KMS-11 (cell line): ENCODE data around the gene BICDL1.
A peak's percentile ranks its signal among the peaks of the same experiment; 100 is the strongest.

ENCODE experiments used
- H2AFZ ChIP-seq: fragments of 200-600 bp; sonication (generic); 2 replicates; pipeline ENCODE4 v1.6.1; 2016; ENCODE audit warnings: antibody characterized with exemption, mixed run types, low read depth
- H3K27ac ChIP-seq: fragments of 200-600 bp; sonication (generic); 2 replicates; pipeline ENCODE4 v1.6.1; 2016; ENCODE audit warnings: mild to moderate bottlenecking, mixed run types
- H3K27me3 ChIP-seq: fragments of 200-600 bp; sonication (generic); 2 replicates; pipeline ENCODE4 v1.6.1; 2017; ENCODE audit warnings: mild to moderate bottlenecking, low read depth, mixed run types, moderate library complexity; ENCODE audit not compliant: insufficient read depth
- H3K36me3 ChIP-seq: fragments of 200-600 bp; sonication (generic); 2 replicates; pipeline ENCODE4 v1.6.1; 2017; ENCODE audit warnings: mild to moderate bottlenecking, mixed run types; ENCODE audit not compliant: insufficient read depth
- H3K4me1 ChIP-seq: fragments of 200-600 bp; sonication (generic); 2 replicates; pipeline ENCODE4 v1.6.1; 2016; ENCODE audit warnings: mild to moderate bottlenecking, low read depth, mixed run types; ENCODE audit not compliant: poor library complexity, severe bottlenecking
- H3K4me2 ChIP-seq: fragments of 200-600 bp; sonication (generic); 2 replicates; pipeline ENCODE4 v1.7.0; 2016; ENCODE audit warnings: mild to moderate bottlenecking, mixed run types
- H3K4me3 ChIP-seq: fragments of 200-600 bp; sonication (generic); IDR thresholded peaks from 2 replicates; pipeline ENCODE4 v1.6.1; 2017; ENCODE audit warnings: low read depth, low read length, mixed read lengths; ENCODE audit not compliant: insufficient read depth
- H3K79me2 ChIP-seq: fragments of 200-600 bp; sonication (generic); 2 replicates; pipeline ENCODE4 v1.6.1; 2016; ENCODE audit warnings: low read depth, mixed run types; ENCODE audit not compliant: insufficient read depth
- H3K9ac ChIP-seq: fragments of 200-600 bp; sonication (generic); 2 replicates; pipeline ENCODE4 v1.6.1; 2016; ENCODE audit warnings: mild to moderate bottlenecking, mixed run types
- H4K20me1 ChIP-seq: fragments of 200-600 bp; sonication (generic); 2 replicates; pipeline ENCODE4 v1.6.1; 2016; ENCODE audit warnings: mild to moderate bottlenecking, mixed run types; ENCODE audit not compliant: insufficient read depth
- TF ChIP-seq, protein P1 (sequence below): fragments of 200-600 bp; sonication (generic); conservative IDR thresholded peaks from 2 replicates; pipeline ENCODE4 v1.6.1; 2017; ENCODE audit warnings: low read depth, mild to moderate bottlenecking, antibody characterized with exemption, low read length, moderate library complexity, mixed read lengths

Gene BICDL1

DNA sequence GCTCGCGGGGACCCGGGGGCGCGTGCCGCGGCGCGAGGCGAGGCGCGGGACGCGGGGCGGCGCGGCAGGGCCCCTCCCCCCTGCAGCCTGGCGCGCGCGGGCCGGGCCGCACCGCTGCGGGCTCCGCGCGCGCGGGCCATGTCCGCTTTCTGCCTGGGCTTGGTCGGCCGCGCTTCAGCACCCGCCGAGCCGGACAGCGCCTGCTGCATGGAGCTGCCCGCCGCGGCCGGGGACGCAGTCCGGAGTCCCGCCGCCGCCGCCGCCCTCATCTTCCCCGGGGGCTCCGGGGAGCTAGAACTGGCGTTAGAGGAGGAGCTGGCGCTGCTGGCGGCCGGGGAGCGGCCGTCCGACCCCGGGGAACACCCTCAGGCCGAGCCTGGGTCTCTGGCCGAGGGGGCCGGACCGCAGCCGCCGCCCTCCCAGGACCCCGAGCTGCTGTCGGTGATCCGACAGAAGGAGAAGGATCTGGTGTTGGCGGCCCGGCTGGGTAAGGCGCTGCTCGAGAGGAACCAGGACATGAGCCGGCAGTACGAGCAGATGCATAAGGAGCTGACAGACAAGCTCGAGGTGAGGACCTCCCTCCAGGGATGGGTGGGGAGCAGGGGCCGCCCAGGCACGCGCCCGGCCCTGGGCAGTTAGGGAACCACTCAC is 820 bp downstream of the BICDL1 start:
- Histone ChIP-seq H3K79me2 (no peaks in the 10 kb centered on the region), H4K20me1 (no peaks in the 10 kb centered on the region), H3K9ac (no peak overlapping the region), H3K27ac (no peak overlapping the region), H2AFZ (no peak overlapping the region), H3K27me3 (no peaks in the 10 kb centered on the region), H3K4me3 (no peak overlapping the region), H3K4me2 (peak overlapping the region; percentile 63), H3K36me3 (no peaks in the 10 kb centered on the region), H3K4me1 (peaks cover 6% of the 10 kb centered on the region)
- TF ChIP-seq, protein P1, sequence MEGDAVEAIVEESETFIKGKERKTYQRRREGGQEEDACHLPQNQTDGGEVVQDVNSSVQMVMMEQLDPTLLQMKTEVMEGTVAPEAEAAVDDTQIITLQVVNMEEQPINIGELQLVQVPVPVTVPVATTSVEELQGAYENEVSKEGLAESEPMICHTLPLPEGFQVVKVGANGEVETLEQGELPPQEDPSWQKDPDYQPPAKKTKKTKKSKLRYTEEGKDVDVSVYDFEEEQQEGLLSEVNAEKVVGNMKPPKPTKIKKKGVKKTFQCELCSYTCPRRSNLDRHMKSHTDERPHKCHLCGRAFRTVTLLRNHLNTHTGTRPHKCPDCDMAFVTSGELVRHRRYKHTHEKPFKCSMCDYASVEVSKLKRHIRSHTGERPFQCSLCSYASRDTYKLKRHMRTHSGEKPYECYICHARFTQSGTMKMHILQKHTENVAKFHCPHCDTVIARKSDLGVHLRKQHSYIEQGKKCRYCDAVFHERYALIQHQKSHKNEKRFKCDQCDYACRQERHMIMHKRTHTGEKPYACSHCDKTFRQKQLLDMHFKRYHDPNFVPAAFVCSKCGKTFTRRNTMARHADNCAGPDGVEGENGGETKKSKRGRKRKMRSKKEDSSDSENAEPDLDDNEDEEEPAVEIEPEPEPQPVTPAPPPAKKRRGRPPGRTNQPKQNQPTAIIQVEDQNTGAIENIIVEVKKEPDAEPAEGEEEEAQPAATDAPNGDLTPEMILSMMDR: no peak

DNA sequence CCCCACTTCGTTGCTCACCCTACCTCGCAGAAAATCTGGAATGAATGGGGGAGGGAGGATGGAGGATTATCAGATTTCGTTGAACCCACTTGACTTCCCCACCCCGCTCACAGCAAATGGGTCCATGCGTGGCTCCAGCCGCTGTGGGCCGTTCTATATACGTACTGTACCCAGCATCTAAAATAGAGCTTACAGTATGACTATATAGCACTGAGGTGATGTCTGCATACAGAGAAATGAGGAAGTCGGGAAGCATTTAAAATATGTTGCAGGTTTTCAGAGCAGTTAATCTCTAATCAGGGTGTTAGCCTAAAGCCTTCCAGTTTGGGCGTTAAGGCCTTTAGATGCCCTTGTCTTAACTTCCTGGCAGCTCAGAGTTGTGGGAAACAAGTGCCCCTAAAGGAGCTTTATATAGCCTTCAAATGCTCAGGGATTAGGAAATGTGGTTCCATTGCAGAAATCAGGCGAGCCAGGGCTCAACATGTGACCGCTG is 1.4 kb downstream of the BICDL1 start:
- H4K20me1 ChIP-seq: no peaks in the 10 kb centered on the region
- H3K27me3 ChIP-seq: no peaks in the 10 kb centered on the region
- H3K4me3 ChIP-seq: no peak overlapping the region
- no peak overlapping the region for H2AFZ ChIP-seq
- H3K4me1 ChIP-seq: peaks cover 6% of the 10 kb centered on the region
- no peak overlapping the region for H3K27ac ChIP-seq
- H3K9ac ChIP-seq: no peak overlapping the region
- H3K4me2 ChIP-seq: peak overlapping the region; percentile 63
- H3K79me2 ChIP-seq: no peaks in the 10 kb centered on the region
- no peaks in the 10 kb centered on the region for H3K36me3 ChIP-seq
- TF ChIP-seq, protein P1: no peak

DNA sequence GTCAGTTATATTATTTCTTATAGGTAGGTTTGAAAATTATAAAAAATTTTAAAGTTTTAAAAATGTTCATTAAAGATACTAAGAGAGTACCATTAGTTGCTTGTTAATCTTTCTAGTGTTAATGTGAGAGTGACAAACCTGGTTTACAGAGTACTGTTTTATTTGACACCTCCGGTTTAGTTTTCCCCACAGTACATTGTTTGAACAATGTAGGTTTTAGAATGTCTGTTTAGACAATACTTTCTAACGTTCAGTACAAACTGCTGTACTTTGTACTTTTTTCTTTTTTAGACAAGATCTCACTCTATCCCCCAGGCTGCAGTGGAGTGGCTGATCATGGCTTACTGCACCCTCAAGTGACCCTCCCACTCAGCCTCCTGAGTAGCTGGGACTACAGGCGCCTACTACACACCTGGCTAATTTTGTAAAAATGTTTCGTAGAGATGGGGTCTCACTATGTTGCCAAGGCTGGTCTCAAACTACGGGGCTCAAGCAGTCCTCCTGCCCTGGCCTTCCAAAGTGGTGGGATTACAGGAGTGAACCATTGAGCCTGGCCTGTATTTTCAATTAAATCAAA is 3.2 kb downstream of the BICDL1 start:
- H3K4me1 ChIP-seq: peaks cover 6% of the 10 kb centered on the region
- H3K9ac ChIP-seq: no peak overlapping the region
- no peaks in the 10 kb centered on the region for H3K79me2 ChIP-seq
- H3K27ac ChIP-seq: no peak overlapping the region
- no peaks in the 10 kb centered on the region for H4K20me1 ChIP-seq
- no peak overlapping the region for H3K4me3 ChIP-seq
- no peak overlapping the region for H2AFZ ChIP-seq
- TF ChIP-seq, protein P1: no peak
- no peaks in the 10 kb centered on the region for H3K36me3 ChIP-seq
- no peak overlapping the region for H3K4me2 ChIP-seq
- H3K27me3 ChIP-seq: no peaks in the 10 kb centered on the region

DNA sequence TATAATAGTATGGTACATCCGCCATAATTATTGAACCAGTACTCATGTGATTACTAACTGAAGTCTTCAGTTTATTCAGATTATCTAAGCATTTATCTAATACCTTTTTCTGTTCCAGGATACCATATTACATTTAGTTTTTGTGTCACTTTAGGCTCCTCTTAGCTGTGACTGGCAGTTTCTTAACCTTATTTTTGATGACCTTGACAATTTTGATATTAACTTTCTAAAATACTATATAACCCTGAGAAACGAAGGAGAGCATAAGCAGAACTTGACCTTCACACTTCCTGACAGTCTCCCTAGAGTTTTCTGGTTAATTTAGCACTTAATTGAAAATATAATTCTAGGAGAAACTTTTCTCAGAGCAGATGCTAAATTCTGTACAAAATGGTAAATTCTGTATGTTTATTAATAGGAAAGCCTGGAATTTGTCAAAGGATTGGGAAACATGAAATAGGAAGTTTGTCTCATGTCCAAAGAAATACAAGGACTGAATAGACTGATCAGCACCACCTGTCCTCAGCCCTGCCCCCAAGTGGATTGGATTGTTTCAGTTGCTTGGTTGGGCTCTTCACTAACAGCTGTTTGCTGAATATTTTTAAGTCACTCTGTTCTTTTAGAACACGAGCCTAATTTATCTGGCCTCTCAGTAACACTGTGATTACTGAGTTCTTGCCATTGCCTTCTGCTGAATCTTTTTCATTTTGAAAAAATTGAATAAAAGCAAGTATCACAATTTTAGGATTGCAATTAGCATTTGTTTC is 6.0 kb downstream of the BICDL1 start:
- Histone ChIP-seq H3K79me2 (no peaks in the 10 kb centered on the region), H3K4me3 (no peak overlapping the region), H4K20me1 (no peaks in the 10 kb centered on the region), H3K9ac (no peak overlapping the region), H3K27ac (no peak overlapping the region), H3K27me3 (no peaks in the 10 kb centered on the region), H2AFZ (no peak overlapping the region), H3K4me1 (no peaks in the 10 kb centered on the region), H3K36me3 (no peaks in the 10 kb centered on the region), H3K4me2 (no peak overlapping the region)
- TF ChIP-seq, protein P1: no peak
